ENCODE results near the gene SPATS2L.

SPATS2L gene

DNA sequence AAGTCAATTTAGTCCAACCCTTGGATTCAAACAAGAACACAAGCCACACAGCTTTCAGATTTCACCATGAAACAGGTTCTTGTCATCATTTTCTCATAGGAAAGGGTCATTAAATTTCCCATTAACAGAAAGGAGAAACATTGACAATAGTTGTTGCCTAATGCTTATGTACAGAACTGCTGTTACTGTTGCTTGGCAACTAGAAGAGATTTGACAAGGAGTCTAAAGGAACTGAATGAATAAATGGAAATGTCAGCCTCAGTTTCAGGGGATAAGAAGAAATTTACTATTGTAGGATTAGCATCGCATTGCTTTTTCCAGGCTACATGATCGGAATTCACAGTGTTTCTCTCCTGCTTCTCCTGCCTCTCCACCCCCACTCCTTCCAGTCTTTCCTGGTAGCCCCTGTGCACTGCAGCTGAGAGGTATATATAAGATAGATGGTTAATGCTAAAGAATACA, 90.3 kb downstream of the SPATS2L start:
- Histone ChIP-seq H3K27me3 (replicated peaks; ENCODE audit: control insufficient read depth, insufficient read depth, low read length) (no peaks in the 10 kb centered on the region), H3K4me3 (replicated peaks; ENCODE audit: low read depth, low read length) (no peak overlapping the region), H3K36me3 (ENCODE audit: control insufficient read depth, insufficient read depth, low read length) (no peaks in the 10 kb centered on the region)
- TF ChIP-seq, protein P1, sequence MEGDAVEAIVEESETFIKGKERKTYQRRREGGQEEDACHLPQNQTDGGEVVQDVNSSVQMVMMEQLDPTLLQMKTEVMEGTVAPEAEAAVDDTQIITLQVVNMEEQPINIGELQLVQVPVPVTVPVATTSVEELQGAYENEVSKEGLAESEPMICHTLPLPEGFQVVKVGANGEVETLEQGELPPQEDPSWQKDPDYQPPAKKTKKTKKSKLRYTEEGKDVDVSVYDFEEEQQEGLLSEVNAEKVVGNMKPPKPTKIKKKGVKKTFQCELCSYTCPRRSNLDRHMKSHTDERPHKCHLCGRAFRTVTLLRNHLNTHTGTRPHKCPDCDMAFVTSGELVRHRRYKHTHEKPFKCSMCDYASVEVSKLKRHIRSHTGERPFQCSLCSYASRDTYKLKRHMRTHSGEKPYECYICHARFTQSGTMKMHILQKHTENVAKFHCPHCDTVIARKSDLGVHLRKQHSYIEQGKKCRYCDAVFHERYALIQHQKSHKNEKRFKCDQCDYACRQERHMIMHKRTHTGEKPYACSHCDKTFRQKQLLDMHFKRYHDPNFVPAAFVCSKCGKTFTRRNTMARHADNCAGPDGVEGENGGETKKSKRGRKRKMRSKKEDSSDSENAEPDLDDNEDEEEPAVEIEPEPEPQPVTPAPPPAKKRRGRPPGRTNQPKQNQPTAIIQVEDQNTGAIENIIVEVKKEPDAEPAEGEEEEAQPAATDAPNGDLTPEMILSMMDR (IDR thresholded peaks at IDR 0.05; ENCODE audit: insufficient read depth, low read length, poor library complexity, severe bottlenecking) = no peak
- DNase-seq (ENCODE audit: extremely low read depth, insufficient read length) = no peak

DNA sequence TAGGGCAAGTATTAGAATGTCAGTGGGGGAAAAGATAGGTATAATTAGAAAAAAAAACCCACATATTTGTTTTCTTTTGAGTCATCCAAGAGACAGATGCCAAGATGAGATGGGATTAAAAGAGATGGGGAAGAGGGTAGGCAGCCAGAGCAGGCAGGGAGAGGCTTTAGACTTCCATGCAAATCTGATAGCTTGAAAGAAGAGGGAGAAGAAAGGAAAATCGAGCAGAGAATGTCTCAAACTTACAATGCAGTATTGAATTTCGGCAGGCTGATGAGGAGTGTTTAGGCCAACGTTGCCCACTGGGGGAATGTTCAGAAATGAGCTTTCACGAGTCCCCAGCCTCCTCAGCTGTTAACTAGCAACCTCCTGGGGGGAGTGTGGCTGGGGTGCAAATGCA, 91.3 kb downstream of the SPATS2L start:
- TF ChIP-seq, protein P1 (IDR thresholded peaks at IDR 0.05; ENCODE audit: insufficient read depth, low read length, poor library complexity, severe bottlenecking) = no peak
- H3K4me3 ChIP-seq (replicated peaks; ENCODE audit: low read depth, low read length) = no peak overlapping the region
- no peaks in the 10 kb centered on the region for H3K27me3 ChIP-seq (replicated peaks; ENCODE audit: control insufficient read depth, insufficient read depth, low read length)
- no peak for DNase-seq (ENCODE audit: extremely low read depth, insufficient read length)
- H3K36me3 ChIP-seq (ENCODE audit: control insufficient read depth, insufficient read depth, low read length) = no peaks in the 10 kb centered on the region

DNA sequence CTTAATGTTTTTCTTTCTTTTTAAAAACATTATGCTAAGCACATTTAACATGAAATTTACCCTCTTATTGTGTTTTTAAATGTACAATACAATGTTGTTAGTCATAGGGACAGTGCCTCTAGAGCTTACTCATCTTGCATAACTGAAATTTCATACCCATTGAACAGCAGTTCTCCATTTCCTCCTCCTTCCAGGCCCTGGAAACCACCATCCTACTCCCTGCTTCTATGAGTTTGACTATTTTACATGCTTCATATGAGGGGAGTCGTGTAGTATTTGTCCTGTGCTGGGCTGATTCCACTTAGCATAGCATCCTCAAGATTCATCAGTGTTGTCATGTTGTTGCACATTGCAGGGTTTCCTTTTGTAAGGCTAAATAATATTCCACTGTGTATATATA, 92.6 kb downstream of the SPATS2L start:
- Histone ChIP-seq H3K27me3 (replicated peaks; ENCODE audit: control insufficient read depth, insufficient read depth, low read length) (no peaks in the 10 kb centered on the region), H3K4me3 (replicated peaks; ENCODE audit: low read depth, low read length) (no peak overlapping the region), H3K36me3 (ENCODE audit: control insufficient read depth, insufficient read depth, low read length) (no peaks in the 10 kb centered on the region)
- no peak for DNase-seq (ENCODE audit: extremely low read depth, insufficient read length)
- TF ChIP-seq, protein P1 (IDR thresholded peaks at IDR 0.05; ENCODE audit: insufficient read depth, low read length, poor library complexity, severe bottlenecking) = no peak

DNA sequence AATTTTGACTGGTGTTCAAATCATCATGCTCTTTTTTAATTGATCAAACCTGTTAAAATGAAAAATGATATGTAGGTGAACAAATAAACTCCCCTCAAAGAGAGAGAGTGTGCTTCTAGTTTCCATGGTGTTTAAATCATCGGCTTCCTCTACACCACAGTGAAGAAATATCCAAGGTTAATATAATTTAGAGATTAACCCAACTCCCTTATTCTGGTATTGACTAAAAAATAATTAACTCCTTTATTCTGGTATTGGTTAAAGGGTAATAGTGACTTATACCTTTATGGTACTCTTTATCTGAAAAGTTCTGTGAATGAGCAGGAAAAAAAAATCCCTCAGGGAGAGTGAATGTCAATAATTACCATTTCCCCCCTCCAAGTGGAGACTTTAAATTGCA, 93.1 kb downstream of the SPATS2L start:
- H3K27me3 ChIP-seq (replicated peaks; ENCODE audit: control insufficient read depth, insufficient read depth, low read length) = no peaks in the 10 kb centered on the region
- no peak overlapping the region for H3K4me3 ChIP-seq (replicated peaks; ENCODE audit: low read depth, low read length)
- TF ChIP-seq, protein P1 (IDR thresholded peaks at IDR 0.05; ENCODE audit: insufficient read depth, low read length, poor library complexity, severe bottlenecking) = no peak
- DNase-seq (ENCODE audit: extremely low read depth, insufficient read length) = no peak
- H3K36me3 ChIP-seq (ENCODE audit: control insufficient read depth, insufficient read depth, low read length) = no peaks in the 10 kb centered on the region

DNA sequence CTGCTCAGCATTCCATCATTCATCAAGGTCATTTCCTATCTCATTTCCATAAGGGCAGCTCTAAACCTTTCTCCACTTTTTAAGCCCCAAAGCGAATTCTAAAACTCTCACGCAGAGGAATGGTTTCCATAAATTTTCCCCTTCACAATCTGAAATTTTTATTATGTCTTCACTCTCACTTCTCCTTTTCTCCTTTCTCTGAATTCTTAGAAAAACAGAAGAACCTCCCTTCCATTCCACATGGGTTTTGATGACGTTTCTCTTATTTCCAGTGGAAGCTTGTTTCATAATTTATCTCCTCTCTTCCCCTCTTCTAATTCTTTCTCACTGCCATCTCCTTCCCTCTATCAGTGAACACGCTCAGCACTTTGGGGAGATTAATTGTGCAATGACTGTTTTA, 97.3 kb downstream of the SPATS2L start:
- H3K27me3 ChIP-seq (replicated peaks; ENCODE audit: control insufficient read depth, insufficient read depth, low read length) = no peaks in the 10 kb centered on the region
- H3K36me3 ChIP-seq (ENCODE audit: control insufficient read depth, insufficient read depth, low read length) = no peaks in the 10 kb centered on the region
- no peak overlapping the region for H3K4me3 ChIP-seq (replicated peaks; ENCODE audit: low read depth, low read length)
- TF ChIP-seq, protein P1 (IDR thresholded peaks at IDR 0.05; ENCODE audit: insufficient read depth, low read length, poor library complexity, severe bottlenecking) = no peak
- DNase-seq (ENCODE audit: extremely low read depth, insufficient read length) = no peak

DNA sequence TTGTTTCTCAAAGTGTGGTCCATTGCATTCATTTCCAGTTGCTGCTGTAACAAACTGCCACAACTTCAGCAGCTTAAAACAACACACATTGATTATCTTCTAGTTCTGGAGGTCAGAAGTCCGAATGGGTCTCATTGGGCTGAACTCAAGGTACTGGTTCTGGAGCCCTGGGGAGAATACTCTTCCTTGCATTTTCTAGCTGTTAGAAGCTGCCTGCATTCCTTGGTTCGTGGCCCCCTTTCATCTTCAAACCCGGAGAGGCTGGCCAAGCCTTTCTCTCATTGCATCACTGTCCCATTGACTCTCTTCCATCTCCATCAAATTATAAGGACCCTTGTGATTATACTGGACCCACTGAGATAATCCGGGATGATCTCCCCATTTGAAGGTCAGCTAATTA, 98.1 kb downstream of the SPATS2L start:
- Histone ChIP-seq H3K36me3 (ENCODE audit: control insufficient read depth, insufficient read depth, low read length) (no peaks in the 10 kb centered on the region), H3K27me3 (replicated peaks; ENCODE audit: control insufficient read depth, insufficient read depth, low read length) (no peaks in the 10 kb centered on the region), H3K4me3 (replicated peaks; ENCODE audit: low read depth, low read length) (no peak overlapping the region)
- DNase-seq (ENCODE audit: extremely low read depth, insufficient read length) = no peak
- TF ChIP-seq, protein P1 (IDR thresholded peaks at IDR 0.05; ENCODE audit: insufficient read depth, low read length, poor library complexity, severe bottlenecking) = no peak

Data from GM06990 (cell line).